GM12801 (cell line): ENCODE measurements around the gene ZNF320.

Experiments
- TF ChIP-seq, protein P1 (sequence below): IDR thresholded peaks from one replicate; pipeline ENCODE4 v1.5.1; 2011; ENCODE audit warnings: control low read depth; ENCODE audit not compliant: insufficient read length; ENCODE audit errors: extremely low read depth

The ZNF320 gene

GRCh38 chr19:52941941-52942385 is 44.5 kb upstream of the ZNF320 start:
- TF ChIP-seq, protein P1, sequence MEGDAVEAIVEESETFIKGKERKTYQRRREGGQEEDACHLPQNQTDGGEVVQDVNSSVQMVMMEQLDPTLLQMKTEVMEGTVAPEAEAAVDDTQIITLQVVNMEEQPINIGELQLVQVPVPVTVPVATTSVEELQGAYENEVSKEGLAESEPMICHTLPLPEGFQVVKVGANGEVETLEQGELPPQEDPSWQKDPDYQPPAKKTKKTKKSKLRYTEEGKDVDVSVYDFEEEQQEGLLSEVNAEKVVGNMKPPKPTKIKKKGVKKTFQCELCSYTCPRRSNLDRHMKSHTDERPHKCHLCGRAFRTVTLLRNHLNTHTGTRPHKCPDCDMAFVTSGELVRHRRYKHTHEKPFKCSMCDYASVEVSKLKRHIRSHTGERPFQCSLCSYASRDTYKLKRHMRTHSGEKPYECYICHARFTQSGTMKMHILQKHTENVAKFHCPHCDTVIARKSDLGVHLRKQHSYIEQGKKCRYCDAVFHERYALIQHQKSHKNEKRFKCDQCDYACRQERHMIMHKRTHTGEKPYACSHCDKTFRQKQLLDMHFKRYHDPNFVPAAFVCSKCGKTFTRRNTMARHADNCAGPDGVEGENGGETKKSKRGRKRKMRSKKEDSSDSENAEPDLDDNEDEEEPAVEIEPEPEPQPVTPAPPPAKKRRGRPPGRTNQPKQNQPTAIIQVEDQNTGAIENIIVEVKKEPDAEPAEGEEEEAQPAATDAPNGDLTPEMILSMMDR: no peak

DNA sequence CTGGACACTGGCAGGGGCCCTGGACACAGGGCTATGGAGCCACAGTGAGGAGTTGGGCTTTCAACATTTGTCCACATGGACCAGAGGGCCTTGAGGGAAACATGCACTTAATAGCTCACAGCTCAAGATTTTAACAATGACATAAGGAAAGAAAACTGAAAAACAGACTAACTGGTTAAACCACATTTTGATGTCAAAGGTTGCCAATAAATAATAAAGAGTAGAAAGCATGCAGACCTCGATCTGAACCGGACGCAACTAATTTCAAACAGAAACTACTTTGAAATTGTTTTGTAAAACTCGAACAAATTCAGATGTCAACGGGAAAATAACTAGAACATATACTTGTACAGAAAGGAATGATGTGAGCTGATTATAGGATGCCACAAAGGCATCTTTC is 41.3 kb upstream of the ZNF320 start:
- TF ChIP-seq, protein P1: no peak

DNA sequence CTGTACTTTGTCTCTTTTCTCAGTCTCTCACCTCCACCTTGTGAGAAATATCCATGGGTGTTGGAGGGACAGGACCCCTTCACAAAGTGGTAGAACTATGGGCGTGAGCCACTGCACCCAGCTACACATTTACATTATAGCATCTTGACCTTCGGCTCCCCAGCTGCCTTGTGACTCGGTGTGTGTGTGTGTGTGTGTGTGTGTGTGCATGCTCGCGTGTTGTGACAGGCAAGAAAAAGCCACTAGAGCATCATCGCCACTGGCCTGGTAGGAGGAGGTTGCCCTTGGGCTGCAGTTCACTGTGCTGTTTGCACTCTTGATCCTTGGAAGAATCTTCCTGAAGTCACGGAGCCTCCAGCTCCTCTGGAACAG is 39.5 kb upstream of the ZNF320 start:
- TF ChIP-seq, protein P1: no peak

- TF ChIP-seq, protein P1: no peak
Measured at GRCh38 chr19:52936151-52936953, 38.9 kb upstream of the ZNF320 start.

- TF ChIP-seq, protein P1: no peak
Measured at GRCh38 chr19:52935434-52935833, 38.0 kb upstream of the ZNF320 start.

DNA sequence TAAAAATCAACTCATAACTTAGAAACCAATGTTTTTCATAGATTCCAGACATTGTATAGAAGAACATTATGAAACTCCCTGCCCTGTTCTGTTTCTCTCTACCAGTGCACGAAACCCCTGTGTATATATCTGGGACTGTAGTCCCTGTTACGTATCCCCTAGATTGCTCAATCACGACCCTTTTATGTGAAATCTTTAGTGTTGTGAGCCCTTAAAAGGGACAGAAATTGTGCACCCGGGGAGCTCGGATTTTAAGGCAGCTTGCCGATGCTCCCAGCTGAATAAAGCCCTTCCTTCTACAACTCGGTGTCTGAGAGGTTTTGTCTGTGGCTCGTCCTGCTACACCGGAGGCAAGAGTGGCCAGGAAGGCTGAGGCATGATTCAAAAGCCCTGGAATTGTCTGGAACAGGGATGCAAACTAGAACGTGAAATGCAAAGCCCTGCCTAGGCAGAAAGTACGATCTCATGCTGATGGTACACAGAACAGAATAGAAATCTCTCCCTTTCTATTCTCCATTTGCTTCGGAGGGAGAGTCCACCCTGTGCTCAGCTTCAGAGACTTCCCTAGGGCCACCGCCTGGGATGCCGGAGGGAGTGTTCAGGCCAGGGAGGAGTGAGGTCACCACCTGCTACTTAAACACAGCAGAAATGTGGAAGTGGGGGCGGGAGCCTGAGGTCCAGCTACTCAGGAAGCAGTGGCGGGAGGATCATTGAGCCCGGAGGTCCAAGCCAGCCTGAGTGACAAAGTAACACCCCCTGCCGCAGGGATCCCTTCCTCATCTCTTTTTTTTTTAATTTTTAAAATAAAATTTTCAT is 26.6 kb upstream of the ZNF320 start:
- TF ChIP-seq, protein P1: no peak

DNA sequence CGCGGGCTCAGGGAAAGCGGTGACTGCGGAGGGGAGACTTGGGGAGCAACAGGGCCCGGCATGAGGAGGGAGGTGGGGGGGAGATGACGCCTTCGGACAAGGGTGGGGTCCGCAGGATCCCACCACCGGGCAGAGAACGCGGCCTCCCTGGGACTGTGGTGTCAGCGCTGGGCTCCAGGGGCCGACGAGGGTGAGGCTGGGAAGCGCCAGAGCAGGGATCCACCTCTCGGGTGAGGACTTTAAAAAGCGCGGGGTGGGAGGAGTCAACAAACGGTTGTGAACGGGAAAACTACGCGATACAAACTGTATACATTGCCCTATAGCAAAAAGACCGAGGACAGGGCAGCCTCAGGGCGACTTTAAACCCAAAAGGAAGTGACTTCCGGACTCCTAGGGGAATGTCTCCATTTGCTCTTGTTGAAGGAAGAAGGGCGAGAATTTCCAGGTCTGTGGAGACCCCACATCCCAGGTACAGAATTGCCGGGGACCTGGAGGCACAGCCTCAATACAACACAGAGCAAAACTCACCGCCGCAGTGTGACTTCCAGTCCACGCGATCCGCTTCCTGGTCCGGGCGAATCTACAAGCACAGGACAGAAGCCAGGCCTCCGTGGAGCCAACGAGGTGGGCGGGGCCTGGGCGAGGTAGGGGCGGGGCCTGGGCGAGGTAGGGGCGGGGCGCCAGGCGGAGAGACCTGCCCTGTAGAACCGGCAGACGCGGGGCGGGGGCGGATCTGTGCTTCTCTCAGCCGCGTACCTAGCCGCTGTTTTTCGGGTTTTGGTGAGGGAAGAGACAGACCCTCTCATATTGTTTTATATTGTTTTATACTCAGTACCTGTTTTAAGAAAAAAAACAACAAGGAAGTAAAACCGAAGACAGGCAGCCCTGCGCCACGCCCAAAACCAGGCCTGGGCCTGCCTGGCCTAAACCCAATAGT is 25.7 kb upstream of the ZNF320 start, which contains the start of gene ZNF888:
Gene ZNF888, minus strand, starts transcription at position 588 of the 937 bp plus-strand sequence. CDS start 5,555 bp downstream, outside the sequence.
- TF ChIP-seq, protein P1: no peak
